H1 (cell line): ENCODE data around the gene EPB42. TPM values are rescaled to one million over a fixed set of nuclear protein-coding genes. Genes with fewer than 3 reads are reported as not detected.

Source experiments
- CTCF ChIA-PET: fragments of 300-600 bp; sonication (Branson Sonifier 250); formaldehyde crosslinking; loops from one replicate; lab custom pipeline; 2021; ENCODE audit not compliant: partially characterized antibody; lab: Charles Lee
- POLR2A ChIA-PET: fragments of 300-600 bp; sonication (Branson Sonifier 250); formaldehyde crosslinking; loops from one replicate; lab custom pipeline; 2021; ENCODE audit warnings: inconsistent platforms; ENCODE audit not compliant: partially characterized antibody; lab: Charles Lee
- DNase-seq, 2 experiments: peaks; one replicate each; pipeline versions ENCODE4 v3.0.0 to v3.0.0-alpha.2; 2010 to 2022; ENCODE audit warnings: low spot score in 2 of 2, low read depth in 1 of 2, mixed read lengths in 1 of 2
- FAIRE-seq: peaks from 2 replicates; lab custom pipeline; 2011; peaks lifted over from hg19 to GRCh38; lab: Jason Lieb, UNC
- H2AFZ ChIP-seq: 2 replicates; pipeline ENCODE4 v1.8.1; 2012; ENCODE audit warnings: low read length, inconsistent platforms
- H2AK5ac ChIP-seq: 2 replicates; pipeline ENCODE4 v1.6.1; 2013; ENCODE audit warnings: low read depth, low read length
- H2BK120ac ChIP-seq: replicated peaks from 2 replicates; pipeline ENCODE3; 2013; ENCODE audit warnings: low read depth, low read length, inconsistent platforms
- H2BK12ac ChIP-seq: 2 replicates; pipeline ENCODE4 v1.6.1; 2013; ENCODE audit warnings: low read depth, low read length
- H2BK15ac ChIP-seq: 2 replicates; pipeline ENCODE4 v1.6.1; 2013; ENCODE audit warnings: low read length
- H2BK20ac ChIP-seq: 2 replicates; pipeline ENCODE4 v1.6.1; 2013; ENCODE audit warnings: low read length
- H2BK5ac ChIP-seq: 2 replicates; pipeline ENCODE4 v1.6.1; 2013; ENCODE audit warnings: low read depth, low read length
- H3K14ac ChIP-seq: 2 replicates; pipeline ENCODE4 v1.6.1; 2013; ENCODE audit warnings: inconsistent platforms; ENCODE audit not compliant: insufficient read length
- H3K18ac ChIP-seq: 2 replicates; pipeline ENCODE4 v1.6.1; 2013; ENCODE audit warnings: low read length; ENCODE audit errors: extremely low read depth
- H3K23ac ChIP-seq: 2 replicates; pipeline ENCODE4 v1.6.1; 2013; ENCODE audit warnings: inconsistent platforms; ENCODE audit not compliant: insufficient read length
- H3K23me2 ChIP-seq: 2 replicates; pipeline ENCODE4 v1.6.1; 2013; ENCODE audit warnings: low read depth, low read length
- H3K27ac ChIP-seq: 2 replicates; pipeline ENCODE4 v1.6.1; 2011; ENCODE audit warnings: low read depth, low read length, inconsistent platforms
- H3K27me3 ChIP-seq, 4 experiments: replicated peaks in 1 of 4; 1 replicate in 1 of 4; 2 replicates in 3 of 4; pipeline versions ENCODE4 v1.6.1 to v1.8.1; 2011 to 2013; ENCODE audit warnings: low read length in 3 of 4, mild to moderate bottlenecking in 3 of 4, inconsistent platforms in 2 of 4, mixed read lengths in 2 of 4, moderate library complexity in 1 of 4; ENCODE audit not compliant: control insufficient read depth in 3 of 4, insufficient read depth in 3 of 4; ENCODE audit errors: extremely low read depth in 1 of 4
- H3K36me3 ChIP-seq, 4 experiments: 2 replicates each; pipeline versions ENCODE4 v1.6.1 to v1.8.1; 2011 to 2013; ENCODE audit warnings: mild to moderate bottlenecking in 4 of 4, low read length in 3 of 4, moderate library complexity in 2 of 4, control low read depth in 1 of 4, inconsistent platforms in 1 of 4; ENCODE audit not compliant: insufficient read depth in 4 of 4, control insufficient read depth in 2 of 4
- H3K4ac ChIP-seq: replicated peaks from 2 replicates; pipeline ENCODE3; 2013; ENCODE audit warnings: low read length, low read depth, mixed read lengths, inconsistent platforms; ENCODE audit not compliant: insufficient read length
- H3K4me1 ChIP-seq, 4 experiments: replicated peaks in 1 of 4; 1 replicate in 1 of 4; 2 replicates in 3 of 4; pipeline versions ENCODE4 v1.6.1 to v1.8.1; 2011 to 2013; ENCODE audit warnings: low read length in 3 of 4, inconsistent platforms in 2 of 4, mixed read lengths in 1 of 4; ENCODE audit not compliant: insufficient read depth in 4 of 4, control insufficient read depth in 3 of 4
- H3K4me2 ChIP-seq, 2 experiments: 2 replicates each; pipeline versions ENCODE4 v1.6.1 to v1.8.1; 2011 to 2013; ENCODE audit warnings: low read depth in 2 of 2, low read length in 2 of 2, control low read depth in 1 of 2, inconsistent platforms in 1 of 2, mild to moderate bottlenecking in 1 of 2; ENCODE audit not compliant: insufficient read depth in 1 of 2
- H3K4me3 ChIP-seq, 4 experiments: fragments of 200-600, 300-600 bp in 1 of 4; sonication (generic), shearing (Covaris generic), sonication (Bioruptor Twin) in 1 of 4; 2 replicates each; pipeline versions ENCODE4 v1.5.1 to v1.8.1; 2011 to 2016; ENCODE audit warnings: low read length in 4 of 4, low read depth in 3 of 4, control low read depth in 2 of 4, inconsistent platforms in 2 of 4, mild to moderate bottlenecking in 2 of 4, mixed read lengths in 1 of 4, moderate library complexity in 1 of 4; ENCODE audit not compliant: insufficient read depth in 2 of 4; ENCODE audit errors: extremely low read depth in 1 of 4
- H3K56ac ChIP-seq: replicated peaks from 2 replicates; pipeline ENCODE3; 2013; ENCODE audit warnings: low read depth, mild to moderate bottlenecking, mixed read lengths, low read length, inconsistent platforms; ENCODE audit not compliant: insufficient read length
- H3K79me1 ChIP-seq: 2 replicates; pipeline ENCODE4 v1.6.1; 2013; ENCODE audit warnings: low read depth, low read length, control low read depth
- H3K79me2 ChIP-seq, 2 experiments: 2 replicates each; pipeline versions ENCODE4 v1.6.1 to v1.8.1; 2012 to 2013; ENCODE audit warnings: low read length in 2 of 2, mild to moderate bottlenecking in 2 of 2, inconsistent platforms in 1 of 2; ENCODE audit not compliant: insufficient read depth in 2 of 2, control insufficient read depth in 1 of 2
- H3K9ac ChIP-seq, 4 experiments: replicated peaks in 1 of 4; 1 replicate in 1 of 4; 2 replicates in 3 of 4; pipeline versions ENCODE4 v1.6.1 to v1.8.1; 2011 to 2013; ENCODE audit warnings: low read depth in 3 of 4, low read length in 3 of 4, control low read depth in 2 of 4, mild to moderate bottlenecking in 2 of 4, moderate library complexity in 2 of 4, inconsistent platforms in 1 of 4; ENCODE audit errors: extremely low read depth in 1 of 4
- H3K9me3 ChIP-seq, 2 experiments: 2 replicates each; pipeline versions ENCODE4 v1.6.1 to v1.8.1; 2012 to 2013; ENCODE audit warnings: mild to moderate bottlenecking in 2 of 2, moderate library complexity in 2 of 2, control low read depth in 1 of 2, inconsistent platforms in 1 of 2, low read depth in 1 of 2, low read length in 1 of 2, mixed read lengths in 1 of 2; ENCODE audit not compliant: insufficient read depth in 2 of 2
- H4K20me1 ChIP-seq, 2 experiments: replicated peaks in 1 of 2; 2 replicates each; pipeline versions ENCODE3 to v1.8.1; 2011 to 2013; ENCODE audit warnings: inconsistent platforms in 2 of 2, low read length in 2 of 2, mild to moderate bottlenecking in 1 of 2; ENCODE audit not compliant: insufficient read depth in 2 of 2, control insufficient read depth in 1 of 2
- H4K5ac ChIP-seq: 2 replicates; pipeline ENCODE4 v1.6.1; 2013; ENCODE audit warnings: low read length, low read depth, mixed read lengths, inconsistent platforms; ENCODE audit not compliant: insufficient read length
- H4K8ac ChIP-seq: 2 replicates; pipeline ENCODE4 v1.8.0; 2013; ENCODE audit warnings: mild to moderate bottlenecking, moderate library complexity, low read length, inconsistent platforms; ENCODE audit not compliant: insufficient read depth; ENCODE audit errors: extremely low read depth
- H4K91ac ChIP-seq: replicated peaks from 2 replicates; pipeline ENCODE3; 2013; ENCODE audit warnings: low read length, mixed read lengths, inconsistent platforms; ENCODE audit not compliant: insufficient read length
- BACH1 ChIP-seq: IDR thresholded peaks from 2 replicates; pipeline ENCODE4 v1.6.1; 2012; ENCODE audit warnings: low read length, improper control_type of control experiment
- CHD1 ChIP-seq: IDR thresholded peaks from 2 replicates; pipeline ENCODE4 v1.6.1; 2012; ENCODE audit warnings: low read depth, low read length, improper control_type of control experiment
- CTBP2 ChIP-seq: IDR thresholded peaks from 2 replicates; pipeline ENCODE4 v1.7.0; 2011; ENCODE audit warnings: borderline replicate concordance, mild to moderate bottlenecking, moderate library complexity, mixed read lengths, low read length; ENCODE audit not compliant: insufficient read depth, insufficient read length
- E2F6 ChIP-seq: IDR thresholded peaks from 2 replicates; pipeline ENCODE4 v1.6.1; 2012; ENCODE audit warnings: inconsistent platforms
- EZH2 ChIP-seq: fragments of 200-600 bp; sonication (generic); IDR thresholded peaks from 2 replicates; pipeline ENCODE4 v1.7.1; 2012; ENCODE audit warnings: low read depth, mild to moderate bottlenecking, moderate library complexity, low read length, inconsistent platforms; ENCODE audit not compliant: severe bottlenecking
- FOSL1 ChIP-seq: IDR thresholded peaks from 2 replicates; pipeline ENCODE4 v1.6.1; 2011; ENCODE audit warnings: mild to moderate bottlenecking, low read depth, low read length, moderate library complexity; ENCODE audit not compliant: insufficient read depth
- GTF2F1 ChIP-seq: IDR thresholded peaks from 2 replicates; pipeline ENCODE4 v1.6.1; 2012; ENCODE audit warnings: low read depth, low read length, improper control_type of control experiment, borderline replicate concordance
- HDAC6 ChIP-seq: IDR thresholded peaks from one replicate; pipeline ENCODE4 v1.7.1; 2012; ENCODE audit warnings: low read depth, mild to moderate bottlenecking, inconsistent platforms, low read length, moderate library complexity
- MAFK ChIP-seq: IDR thresholded peaks from 2 replicates; pipeline ENCODE4 v1.6.1; 2012; ENCODE audit warnings: low read depth, mild to moderate bottlenecking, improper control_type of control experiment, low read length
- POU5F1 ChIP-seq: IDR thresholded peaks from 2 replicates; pipeline ENCODE4 v1.6.1; 2011; ENCODE audit warnings: low read depth, mild to moderate bottlenecking, low read length, moderate library complexity
- SIN3A ChIP-seq, 2 experiments: IDR thresholded peaks in 1 of 2; conservative IDR thresholded peaks in 1 of 2; 2 replicates each; pipeline ENCODE4 v1.6.1; 2011 to 2012; ENCODE audit warnings: low read length in 2 of 2, improper control_type of control experiment in 1 of 2, low read depth in 1 of 2, mild to moderate bottlenecking in 1 of 2
- YY1 ChIP-seq: IDR thresholded peaks from 2 replicates; pipeline ENCODE4 v1.6.1; 2011; ENCODE audit warnings: low read depth, mild to moderate bottlenecking, low read length
- WGBS, 2 experiments: shearing (Covaris generic) in 1 of 2; methylation state at CpG; one replicate each; pipeline versions ENCODE4 v1.1.6 to v1.1.7; 2013 to 2015; ENCODE audit warnings: low lambda C conversion rate in 2 of 2, mixed read lengths in 2 of 2, inconsistent platforms in 1 of 2, low coverage in 1 of 2, missing lambda C conversion rate in 1 of 2; ENCODE audit not compliant: insufficient replicate concordance in 2 of 2, insufficient coverage in 1 of 2, insufficient read length in 1 of 2; ENCODE audit errors: extremely low coverage in 1 of 2, missing lambda C conversion rate in 1 of 2; 5-methylcytosine and 5-hydroxymethylcytosine counted together
- polyA plus RNA-seq, 7 experiments: library from polyadenylated mRNA; depleted of rRNA in 3 of 7; stranded (reverse) in 5 of 7; unstranded in 2 of 7; fragments of >200 nt in 5 of 7; fragments of 200-250 nt in 2 of 7; gene quantifications; 1 replicate in 5 of 7; 2 replicates in 1 of 7; 4 replicates in 1 of 7; pipeline versions ENCODE4 v1.2.1 to v1.2.3, GENCODE V29; 2011 to 2013; ENCODE audit warnings: missing spikeins in 2 of 7, mixed read lengths in 2 of 7
- total RNA-seq: library from RNA; stranded (reverse); fragmentation: NEBNext Ultra II Directional; extraction: Animal tissue kit (Norgen Biotek cat#: 25700); gene quantifications from 2 replicates; pipeline ENCODE4 v1.2.1, GENCODE V29; 2021

The EPB42 gene
- total and polyA plus RNA-seq, 2 of the 8 experiments (the other 6 are each of a cell fraction or from before 2014, with no cell fraction given): not detected

GRCh38 chr15:43232289-43232874, 11.6 kb upstream of the EPB42 start:
- WGBS, 2 experiments: 78% methylated on average over 3 of the region's 3 CpGs; no CpG with 5 or more reads in 1 of the 2 experiments
- Histone ChIP-seq H2BK12ac (no peak overlapping the region), H2BK5ac (no peak overlapping the region), H2AK5ac (no peak overlapping the region), H3K4ac (no peak overlapping the region), H4K8ac (no peak overlapping the region), H3K23ac (no peak overlapping the region), H4K91ac (no peak overlapping the region), H3K56ac (no peak overlapping the region), H3K79me1 (no peaks in the 10 kb centered on the region), H4K5ac (no peak overlapping the region), H3K27ac (no peak overlapping the region), H3K9me3 (no peaks in the 10 kb centered on the region), H3K4me3 (no peak overlapping the region), H2BK120ac (no peak overlapping the region), H2BK20ac (no peak overlapping the region), H3K79me2 (no peaks in the 10 kb centered on the region), H2BK15ac (no peak overlapping the region), H4K20me1 (no peaks in the 10 kb centered on the region)
- ChIA-PET CTCF (interaction anchor here (0.6 to 9.7 kb wide), 11 partner anchors 10 to 661 kb away, joined by 3 to 178 read pairs (median 5); partner anchors contain the start of gene EPB42), POLR2A (no interaction called here)
- FAIRE-seq: no peak
- TF ChIP-seq CTBP2: no peak
- TF ChIP-seq POU5F1: no peak
- TF ChIP-seq CHD1: no peak
- no peak for TF ChIP-seq HDAC6
- TF ChIP-seq BACH1: no peak
- TF ChIP-seq GTF2F1: no peak
- no peak for TF ChIP-seq EZH2
- no peak for TF ChIP-seq E2F6
- TF ChIP-seq FOSL1: no peak
- no peak for TF ChIP-seq SIN3A (conservative IDR thresholded peaks at IDR 0.05 in 1 of 2, IDR thresholded peaks at IDR 0.05 in 1 of 2; ENCODE audit: low read depth in 1 of 2, low read length in 2 of 2)
- TF ChIP-seq MAFK: no peak
- TF ChIP-seq YY1: no peak
- TF ChIP-seq, all 59 proteins: peak for 0
- Histone ChIP-seq H3K27me3 (no peaks in the 10 kb centered on the region), H3K18ac (no peak overlapping the region), H3K4me1 (no peaks in the 10 kb centered on the region), H3K14ac (no peak overlapping the region), H3K9ac (no peak overlapping the region), H3K36me3 (no peaks in the 10 kb centered on the region), H3K4me2 (no peak overlapping the region), H2AFZ (no peak overlapping the region), H3K23me2 (no peaks in the 10 kb centered on the region)
- no peak for DNase-seq
